Mucosa of descending colon (tissue), 3 donors: ENCODE results near the gene IL17RA. TPM values are rescaled to one million over a fixed set of nuclear protein-coding genes. Genes with fewer than 3 reads are reported as not detected.
"Not testable (repeated sequence)": the region's sequence is repeated elsewhere in the genome, so short reads cannot be mapped to it uniquely, and the experiment has no call there.

Experiments
- ATAC-seq: fragments of 200-7000 bp; cut with Tn5 transposase; one replicate; pipeline ENCODE4 v1.9.1; 2020; ENCODE audit warnings: mild to moderate bottlenecking, moderate library complexity
- DNase-seq, 3 donors: peaks; one replicate each; pipeline ENCODE4 v3.0.0-alpha.2; 2020
- H3K36me3 ChIP-seq: fragments of 200-600 bp; one replicate; pipeline ENCODE4 v1.8.0; 2021; ENCODE audit warnings: low read depth, mild to moderate bottlenecking
- H3K4me1 ChIP-seq: fragments of 200-600 bp; one replicate; pipeline ENCODE4 v1.8.0; 2021; ENCODE audit warnings: low read depth, mild to moderate bottlenecking
- H3K4me3 ChIP-seq: fragments of 200-600 bp; one replicate; pipeline ENCODE4 v1.8.0; 2021; ENCODE audit warnings: mild to moderate bottlenecking
- H3K9me3 ChIP-seq: fragments of 200-600 bp; one replicate; pipeline ENCODE4 v1.8.0; 2021; ENCODE audit warnings: mild to moderate bottlenecking
- CTCF ChIP-seq: fragments of 200-600 bp; IDR thresholded peaks from one replicate; pipeline ENCODE4 v1.8.0; 2022; ENCODE audit warnings: antibody characterized with exemption, mild to moderate bottlenecking
- intact Hi-C, 2 donors: fragments of 100-400 bp; cut with DNase I in 1 of 2; cut with micrococcal nuclease in 1 of 2; formaldehyde crosslinking; loops; one replicate each; pipeline versions ENCODE4 v1.11.0 to v1.11.1; 2022; cut with DNase I, micrococcal nuclease
- long read RNA-seq, 2 donors: library from polyadenylated mRNA; unstranded; transcript quantifications; one replicate each; pipeline ENCODE4 v2.0.0, GENCODE V29; 2019 to 2021
- total RNA-seq, 3 donors: library from RNA; stranded (reverse); fragmentation: NEBNext Ultra II Directional in 2 of 3; extraction: Animal tissue kit (Norgen Biotek cat#: 25700) in 2 of 3; gene quantifications; one replicate each; pipeline versions ENCODE4 v1.2.1 to v1.2.4, GENCODE V29; 2021 to 2023
- donor health status: DM: no; HTN: no; CAD: no; lungs with moderate emphysema.
- donor health status: DM: no; HTN: no; CAD: no.
- donor health status: DM: no; HTN: yes; CAD: no.

Gene IL17RA
- total RNA-seq = 10 to 100 TPM; 15.4 to 21.5 (median 21.1) TPM
- long read RNA-seq, donor 1, partial matches to known transcripts = 1 of 12 reads
- long read RNA-seq, donor 1, other reads (novel, unspliced or antisense) = 11 of 12 reads
- long read RNA-seq, donor 2, full-length matches to known transcripts = 1 of 7 reads
- long read RNA-seq, donor 2, partial matches to known transcripts = 1 of 7 reads
- long read RNA-seq, donor 2, other reads (novel, unspliced or antisense) = 5 of 7 reads

DNA sequence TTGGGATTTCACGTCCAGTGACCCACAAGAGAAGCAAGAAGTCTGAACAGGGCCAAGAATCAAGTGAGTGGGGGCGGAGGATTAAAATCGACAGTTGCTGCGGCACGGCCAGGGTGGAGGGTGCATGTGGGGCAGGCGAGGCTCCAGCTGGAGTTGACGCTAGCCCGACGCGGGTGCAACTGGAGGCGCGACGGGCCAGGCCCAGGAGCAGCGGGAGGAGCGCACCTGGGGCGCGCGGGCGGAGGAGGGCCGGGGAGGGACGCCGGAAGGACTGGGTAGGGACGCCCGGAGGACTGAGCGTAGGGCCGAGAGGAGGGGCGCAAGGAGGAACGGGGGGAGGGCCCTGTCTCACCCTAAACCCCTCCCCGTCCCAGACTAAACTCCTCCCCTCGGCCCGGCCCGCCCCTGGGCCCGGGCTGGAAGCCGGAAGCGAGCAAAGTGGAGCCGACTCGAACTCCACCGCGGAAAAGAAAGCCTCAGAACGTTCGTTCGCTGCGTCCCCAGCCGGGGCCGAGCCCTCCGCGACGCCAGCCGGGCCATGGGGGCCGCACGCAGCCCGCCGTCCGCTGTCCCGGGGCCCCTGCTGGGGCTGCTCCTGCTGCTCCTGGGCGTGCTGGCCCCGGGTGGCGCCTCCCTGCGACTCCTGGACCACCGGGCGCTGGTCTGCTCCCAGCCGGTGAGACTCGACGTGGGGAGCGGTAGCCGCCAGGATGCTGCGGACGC is at the start of gene IL17RA:
Gene IL17RA (plus strand): TSS at position 447 of the 723 bp plus-strand sequence. CDS start 92 bp downstream, at position 539.
- intact Hi-C loops = no loop called here
- ATAC-seq = peak; percentile 99
- DNase-seq = peak; percentile 95 to 98 (median 96)
- peak within 1 kb of the TSS; percentile 97 for H3K4me3 ChIP-seq
- TF ChIP-seq CTCF = no peak
- no peaks in the 10 kb centered on the region for H3K36me3 ChIP-seq
- no peaks in the 10 kb centered on the region for H3K4me1 ChIP-seq
- no peaks in the 10 kb centered on the region for H3K9me3 ChIP-seq

GRCh38 chr22:17035246-17035645 is 49.6 kb upstream of the IL17RA start:
- H3K36me3 ChIP-seq = no peaks in the 10 kb centered on the region
- no peaks in the 10 kb centered on the region for H3K4me1 ChIP-seq
- DNase-seq = no peak
- H3K9me3 ChIP-seq = peaks cover 4% of the 10 kb centered on the region
- ATAC-seq = no peak
- TF ChIP-seq CTCF = no peak
- intact Hi-C loops = no loop called here
- H3K4me3 ChIP-seq = no peak overlapping the region

- H3K4me3 ChIP-seq, H3K36me3 ChIP-seq, intact Hi-C loops, H3K9me3 ChIP-seq, DNase-seq, H3K4me1 ChIP-seq: not testable (repeated sequence)
- peak; percentile 29 for ATAC-seq
These were observed 48.6 kb upstream of the IL17RA start for GRCh38 chr22:17035976-17036841.

DNA sequence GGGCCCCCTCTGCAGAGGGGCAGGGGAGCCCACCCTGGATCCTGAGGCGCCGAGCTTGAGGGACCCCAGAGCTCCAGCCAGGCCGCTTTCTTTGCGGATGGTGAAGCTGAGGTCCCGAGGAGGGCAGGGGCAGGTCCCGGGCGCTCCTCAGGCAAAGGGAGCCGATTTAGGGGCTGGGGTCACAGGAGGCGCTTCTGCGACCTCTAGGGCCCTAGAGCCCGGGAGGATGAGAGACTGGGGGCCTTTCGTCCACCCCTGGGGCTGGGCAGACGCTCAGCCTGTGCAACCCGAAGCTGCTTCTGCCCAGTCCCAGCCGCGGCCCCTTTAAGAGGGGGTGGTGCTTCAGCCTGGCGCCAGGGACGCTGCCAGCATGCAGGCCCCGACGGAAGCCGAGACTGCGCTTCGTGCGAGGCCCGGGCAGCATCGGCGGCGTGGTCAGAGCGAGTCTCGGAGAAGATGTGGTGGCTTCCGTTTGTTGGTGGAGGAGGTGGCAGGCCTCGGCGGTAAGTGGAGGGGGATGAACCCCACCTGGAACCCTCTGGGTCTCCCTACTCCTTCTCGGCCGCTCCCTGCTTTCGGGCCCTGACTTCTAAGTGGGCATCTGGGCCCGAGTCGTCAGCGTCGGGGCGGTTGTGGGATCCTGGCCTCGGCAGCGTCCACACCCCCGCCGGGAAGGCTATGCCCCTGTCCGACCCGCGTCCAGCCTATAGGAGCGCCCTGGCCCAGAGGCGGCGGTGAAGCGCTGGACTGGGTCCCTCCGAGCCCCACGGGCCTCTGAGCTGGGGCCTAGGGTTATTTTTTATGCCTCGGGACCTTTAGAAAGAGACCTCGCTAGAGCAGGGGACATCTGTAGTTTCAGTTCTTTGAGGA is 47.7 kb upstream of the IL17RA start:
- peak; percentile 74 for ATAC-seq
- intact Hi-C loops, H3K4me3 ChIP-seq: not testable (repeated sequence)

GRCh38 chr22:17043521-17043920 is 41.3 kb upstream of the IL17RA start:
- H3K4me1 ChIP-seq = no peaks in the 10 kb centered on the region
- no peak for ATAC-seq
- intact Hi-C loops = no loop called here

More for the DNA sequence above, 47.7 kb upstream of the IL17RA start:
- H3K36me3 ChIP-seq, H3K9me3 ChIP-seq, H3K4me1 ChIP-seq, DNase-seq: not testable (repeated sequence)

More at GRCh38 chr22:17043521-17043920, 41.3 kb upstream of the IL17RA start:
- no peak for TF ChIP-seq CTCF
- Histone ChIP-seq H3K36me3 (no peaks in the 10 kb centered on the region), H3K9me3 (no peaks in the 10 kb centered on the region), H3K4me3 (no peak overlapping the region)
- no peak for DNase-seq
